Activated naive CD8-positive, alpha-beta T cell treated with anti-CD3 and anti-CD28 coated beads, Interleukin-2, amount 10 ng/mL, durations not matched to agents 7 days and 5 days (primary cell): ENCODE results near the gene GMPR. TPM values are rescaled to one million over a fixed set of nuclear protein-coding genes. Genes with fewer than 3 reads are reported as not detected.
A peak's percentile ranks its signal among the peaks of the same experiment; 100 is the strongest.
"Not testable (repeated sequence)": the region's sequence is repeated elsewhere in the genome, so short reads cannot be mapped to it uniquely, and the experiment has no call there.

ENCODE experiments used
- ATAC-seq: fragments of 150-1000 bp; cut with Tn5 transposase; one replicate; pipeline ENCODE4 v1.10.0; 2021; ENCODE audit warnings: low read depth, moderate library complexity
- POLR2A ChIA-PET: fragments of 350-600 bp; sonication (Branson Sonifier 250); formaldehyde crosslinking; loops from one replicate; lab custom pipeline; 2021; ENCODE audit warnings: antibody characterized with exemption; lab: Charles Lee
- DNase-seq: peaks from one replicate; pipeline ENCODE4 v3.0.0; 2021
- H3K27ac Mint-ChIP-seq: one replicate; pipeline ENCODE4 v1.8.0; 2022; ENCODE audit warnings: mild to moderate bottlenecking, mixed read lengths
- H3K27me3 Mint-ChIP-seq: one replicate; pipeline ENCODE4 v1.8.0; 2022; ENCODE audit warnings: mild to moderate bottlenecking, moderate library complexity, mixed read lengths
- H3K36me3 Mint-ChIP-seq: one replicate; pipeline ENCODE4 v1.8.0; 2021; ENCODE audit warnings: mild to moderate bottlenecking, mixed read lengths
- H3K4me1 Mint-ChIP-seq: one replicate; pipeline ENCODE4 v1.8.0; 2021; ENCODE audit warnings: mixed read lengths
- H3K4me3 Mint-ChIP-seq: one replicate; pipeline ENCODE4 v1.8.0; 2022; ENCODE audit warnings: mild to moderate bottlenecking, moderate library complexity, mixed read lengths
- H3K9me3 Mint-ChIP-seq: one replicate; pipeline ENCODE4 v1.8.0; 2021; ENCODE audit warnings: mixed read lengths
- total RNA-seq, 2 experiments: library from RNA; stranded (reverse); gene quantifications; one replicate each; pipeline ENCODE4 v1.2.3, GENCODE V29; 2021

The GMPR gene
- total RNA-seq, 2 experiments from 2014 or later, result 11.0 to 14.0 TPM

- DNase-seq, H3K4me3 Mint-ChIP-seq, H3K9me3 Mint-ChIP-seq, H3K4me1 Mint-ChIP-seq, H3K27ac Mint-ChIP-seq, ATAC-seq, POLR2A ChIA-PET, H3K27me3 Mint-ChIP-seq: not testable (repeated sequence)
- peaks cover 16% of the 10 kb centered on the region for H3K36me3 Mint-ChIP-seq
Observed at GRCh38 chr6:16260602-16261001, 22.2 kb downstream of the GMPR start.

DNA sequence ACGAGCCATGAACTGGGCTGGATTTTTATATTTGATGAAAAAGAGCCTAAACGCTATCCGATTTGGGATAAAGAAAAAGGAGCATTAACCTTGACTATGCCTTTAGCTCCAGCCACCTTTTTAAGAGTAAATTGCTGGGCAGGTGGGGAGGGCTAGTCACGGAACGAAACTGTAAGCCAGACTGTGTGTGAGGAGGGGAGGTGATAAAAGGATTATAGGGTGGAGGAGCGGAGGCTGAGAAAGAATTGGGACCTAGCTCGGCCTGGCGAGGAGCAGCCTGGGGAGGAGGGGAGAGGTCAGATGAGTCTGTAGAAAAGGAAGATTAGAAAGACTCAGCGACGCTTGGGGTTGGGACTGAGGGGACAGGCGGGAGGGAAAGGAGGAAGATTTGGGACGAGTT lies 24.4 kb downstream of the GMPR start:
- ATAC-seq, H3K9me3 Mint-ChIP-seq, H3K36me3 Mint-ChIP-seq, H3K4me1 Mint-ChIP-seq, H3K4me3 Mint-ChIP-seq, H3K27me3 Mint-ChIP-seq, POLR2A ChIA-PET, DNase-seq, H3K27ac Mint-ChIP-seq: not testable (repeated sequence)

DNA sequence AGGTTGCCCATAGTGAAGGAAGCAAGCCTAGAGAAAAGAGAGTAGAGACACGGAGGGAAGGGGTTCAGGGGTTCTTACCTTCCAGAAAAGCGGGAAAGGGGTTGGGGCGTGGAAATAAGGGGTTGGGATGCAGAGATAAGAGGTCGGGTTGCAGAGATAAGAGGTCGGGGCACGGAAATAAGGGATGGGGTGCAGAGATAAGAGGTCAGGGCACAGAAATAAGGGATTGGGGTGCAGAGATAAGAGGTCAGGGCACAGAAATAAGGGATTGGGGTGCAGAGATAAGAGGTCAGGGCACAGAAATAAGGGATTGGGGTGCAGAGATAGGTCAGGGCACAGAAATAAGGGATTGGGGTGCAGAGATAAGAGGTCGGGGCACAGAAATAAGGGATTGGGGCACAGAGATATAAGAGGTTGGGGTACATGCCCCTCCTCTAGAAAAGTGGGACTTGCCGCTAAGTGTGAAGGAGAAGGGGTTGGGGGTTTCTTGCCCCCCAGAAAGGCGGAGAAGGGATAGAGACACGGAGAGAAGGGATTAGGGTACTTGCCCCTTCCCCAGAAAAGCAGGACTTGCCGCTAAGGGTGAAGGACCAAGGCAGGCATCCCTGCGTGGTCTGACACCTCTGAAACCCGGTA lies 25.2 kb downstream of the GMPR start:
- H3K9me3 Mint-ChIP-seq, H3K27me3 Mint-ChIP-seq, H3K27ac Mint-ChIP-seq, H3K4me3 Mint-ChIP-seq, POLR2A ChIA-PET, H3K36me3 Mint-ChIP-seq, ATAC-seq, H3K4me1 Mint-ChIP-seq, DNase-seq: not testable (repeated sequence)

DNA sequence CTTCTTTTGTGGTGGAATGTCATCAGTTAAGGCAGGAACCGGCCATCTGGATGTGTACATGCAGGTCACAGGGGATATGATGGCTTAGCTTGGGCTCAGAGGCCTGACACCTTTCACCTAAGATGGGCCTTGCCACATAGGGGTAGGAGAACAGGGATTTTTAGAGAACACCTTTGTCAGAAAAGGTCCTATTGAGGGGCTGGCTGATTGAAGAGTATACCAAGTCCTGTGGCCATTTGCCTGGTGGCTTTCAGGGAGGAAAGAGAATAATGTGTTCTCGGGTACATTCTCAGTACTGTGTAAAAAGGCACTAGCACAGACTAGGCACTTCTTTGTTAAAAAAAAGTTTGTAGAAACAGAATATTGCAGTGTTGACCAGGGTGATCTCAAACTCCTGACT lies 26.4 kb downstream of the GMPR start:
- no peak overlapping the region for H3K4me3 Mint-ChIP-seq
- DNase-seq (no peak), ATAC-seq (no peak)
- peaks cover 2% of the 10 kb centered on the region for H3K4me1 Mint-ChIP-seq
- POLR2A ChIA-PET, result no interaction called here
- no peak overlapping the region for H3K27ac Mint-ChIP-seq
- no peaks in the 10 kb centered on the region for H3K27me3 Mint-ChIP-seq
- H3K36me3 Mint-ChIP-seq, result peaks cover 3% of the 10 kb centered on the region
- no peaks in the 10 kb centered on the region for H3K9me3 Mint-ChIP-seq

DNA sequence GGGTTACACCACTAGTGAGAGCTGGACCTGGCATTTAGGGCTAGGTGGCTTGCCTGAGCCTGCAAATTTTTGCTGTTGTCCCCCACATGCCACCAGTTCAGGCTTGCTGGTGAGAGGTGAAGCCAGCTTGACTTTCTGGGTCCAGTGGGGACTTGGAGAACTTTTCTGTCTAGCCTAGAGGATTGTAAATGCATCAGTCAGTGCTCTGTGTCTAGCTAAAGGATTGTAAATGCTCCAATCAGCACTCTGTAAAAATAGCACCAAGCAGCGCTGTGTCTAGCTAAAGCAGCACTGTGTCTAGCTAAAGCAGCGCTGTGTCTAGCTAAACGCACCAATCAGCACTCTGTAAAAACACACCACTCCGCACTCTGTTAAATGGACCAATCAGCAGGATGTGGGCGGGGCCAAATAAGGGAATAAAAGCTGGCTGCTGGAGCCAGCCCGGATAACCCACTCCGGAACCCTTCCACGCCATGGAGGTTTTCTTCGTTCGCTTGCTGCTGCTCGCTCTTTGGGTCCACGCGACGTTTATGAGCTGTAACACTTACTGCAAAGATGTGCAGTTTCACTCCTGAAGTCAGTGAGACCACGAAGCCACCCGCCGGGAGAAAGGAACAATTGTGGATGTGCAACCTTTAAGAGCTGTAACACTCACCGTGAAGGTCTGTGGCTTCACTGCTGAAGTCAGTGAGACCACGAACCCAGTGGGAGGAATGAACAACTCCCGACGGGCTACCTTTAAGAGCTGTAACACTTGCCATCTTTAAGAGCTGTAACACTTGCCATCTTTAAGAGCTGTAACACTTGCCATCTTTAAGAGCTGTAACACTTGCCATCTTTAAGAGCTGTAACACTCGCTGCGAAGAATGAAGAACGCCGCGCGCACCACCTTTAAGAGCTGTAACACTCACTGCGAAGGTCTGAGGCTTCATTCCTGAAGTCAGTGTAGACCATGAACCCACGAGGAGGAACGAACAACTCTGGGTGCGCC lies 27.3 kb downstream of the GMPR start:
- H3K36me3 Mint-ChIP-seq, result peaks cover 3% of the 10 kb centered on the region
- no peaks in the 10 kb centered on the region for H3K27me3 Mint-ChIP-seq
- H3K4me1 Mint-ChIP-seq, result peaks cover 2% of the 10 kb centered on the region
- DNase-seq, result no peak
- no peak overlapping the region for H3K4me3 Mint-ChIP-seq
- no peak for ATAC-seq
- H3K9me3 Mint-ChIP-seq, result no peaks in the 10 kb centered on the region
- POLR2A ChIA-PET, result no interaction called here
- no peak overlapping the region for H3K27ac Mint-ChIP-seq

DNA sequence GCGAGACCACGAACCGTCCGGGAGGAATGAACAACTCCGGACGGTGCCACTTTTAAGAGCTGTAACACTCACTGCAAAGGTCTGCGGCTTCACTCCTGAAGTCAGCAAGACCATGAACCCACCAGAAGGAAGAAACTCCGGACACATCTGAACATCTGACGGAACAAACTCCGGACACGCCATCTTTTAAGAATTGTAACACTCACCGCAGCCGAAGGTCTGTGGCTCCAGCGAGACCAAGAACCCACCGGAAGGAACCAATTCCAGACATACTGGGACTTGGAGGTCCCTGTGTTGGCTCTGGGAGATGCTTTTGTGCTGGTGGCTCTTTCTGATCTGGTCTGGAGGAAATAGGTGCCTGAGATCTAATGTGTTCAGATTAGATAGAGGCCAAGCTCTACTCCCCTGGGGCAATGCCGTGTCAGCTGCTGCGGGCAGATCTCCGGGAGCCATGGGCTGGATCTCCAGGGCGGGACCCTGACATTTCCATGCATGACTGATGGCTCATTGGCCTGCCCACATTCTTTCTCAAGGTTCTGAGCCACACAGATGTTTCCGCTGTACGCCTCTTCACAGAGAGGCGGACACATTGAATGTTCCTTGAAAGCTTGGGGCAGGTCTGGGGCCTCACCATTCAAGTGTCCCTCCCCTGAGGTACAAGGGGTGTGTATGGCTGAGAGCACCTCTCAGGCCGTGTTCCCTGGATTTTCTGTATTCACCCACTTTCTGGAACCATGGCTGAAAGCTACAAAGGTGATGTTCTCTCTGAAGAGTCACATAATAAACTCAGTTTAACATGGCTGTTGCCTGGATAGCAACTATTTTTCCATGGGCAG lies 29.3 kb downstream of the GMPR start:
- ATAC-seq (no peak), DNase-seq (no peak)
- Mint-ChIP-seq H3K4me3 (no peak overlapping the region), H3K27ac (no peak overlapping the region), H3K4me1 (peaks cover 2% of the 10 kb centered on the region), H3K36me3 (peaks cover 3% of the 10 kb centered on the region), H3K9me3 (no peaks in the 10 kb centered on the region), H3K27me3 (no peaks in the 10 kb centered on the region)
- POLR2A ChIA-PET, result no interaction called here

GRCh38 chr6:16269442-16270070 lies 31.2 kb downstream of the GMPR start:
- H3K36me3 Mint-ChIP-seq, H3K4me1 Mint-ChIP-seq, H3K27ac Mint-ChIP-seq, DNase-seq, H3K9me3 Mint-ChIP-seq, ATAC-seq, H3K27me3 Mint-ChIP-seq, POLR2A ChIA-PET, H3K4me3 Mint-ChIP-seq: not testable (repeated sequence)

DNA sequence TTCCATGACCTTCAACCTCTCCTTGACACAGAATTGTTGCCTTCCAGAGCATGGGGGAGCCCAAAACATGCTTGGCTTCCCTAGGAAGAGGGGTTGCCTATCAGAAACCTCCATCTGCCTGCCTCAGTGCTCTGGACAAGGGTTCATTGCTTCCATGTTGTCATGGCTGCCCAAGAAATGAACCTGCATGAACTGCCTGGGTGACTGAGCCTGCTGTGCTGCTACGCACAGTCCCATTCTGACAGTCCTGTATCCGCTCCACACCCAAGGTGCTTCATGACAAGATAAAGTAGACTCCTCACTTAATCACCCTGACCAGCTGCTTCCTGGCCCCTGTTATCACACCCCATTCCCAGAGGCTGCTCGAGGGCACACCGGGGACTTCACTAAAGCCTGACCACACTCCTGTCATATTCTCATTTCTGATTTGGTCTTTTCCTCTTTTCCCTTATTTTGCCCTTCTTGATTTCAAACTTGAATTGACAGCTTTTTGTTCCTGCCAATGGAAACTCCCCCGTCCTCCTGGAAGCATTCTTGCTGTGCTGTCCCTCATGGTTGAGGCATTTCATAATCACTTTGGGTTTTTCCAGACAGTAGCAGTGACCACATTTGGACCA lies 31.9 kb downstream of the GMPR start:
- H3K27ac Mint-ChIP-seq, result no peak overlapping the region
- DNase-seq, result no peak
- no peaks in the 10 kb centered on the region for H3K9me3 Mint-ChIP-seq
- peaks cover 14% of the 10 kb centered on the region for H3K36me3 Mint-ChIP-seq
- H3K4me1 Mint-ChIP-seq, result peaks cover 9% of the 10 kb centered on the region
- POLR2A ChIA-PET, result no interaction called here
- no peaks in the 10 kb centered on the region for H3K27me3 Mint-ChIP-seq
- H3K4me3 Mint-ChIP-seq, result no peak overlapping the region
- no peak for ATAC-seq

- Mint-ChIP-seq H3K4me1 (peaks cover 9% of the 10 kb centered on the region), H3K9me3 (no peaks in the 10 kb centered on the region), H3K27me3 (no peaks in the 10 kb centered on the region), H3K36me3 (peaks cover 17% of the 10 kb centered on the region), H3K27ac (no peak overlapping the region), H3K4me3 (no peak overlapping the region)
- ATAC-seq (no peak), DNase-seq (no peak)
- POLR2A ChIA-PET, result no interaction called here
Observed at GRCh38 chr6:16271428-16271827, 33.0 kb downstream of the GMPR start.

GRCh38 chr6:16272201-16272600 lies 33.8 kb downstream of the GMPR start:
- H3K36me3 Mint-ChIP-seq, result peaks cover 18% of the 10 kb centered on the region
- H3K27ac Mint-ChIP-seq, result no peak overlapping the region
- DNase-seq (no peak), ATAC-seq (no peak)
- no peak overlapping the region for H3K4me3 Mint-ChIP-seq
- POLR2A ChIA-PET, result no interaction called here
- H3K9me3 Mint-ChIP-seq, result no peaks in the 10 kb centered on the region
- no peaks in the 10 kb centered on the region for H3K27me3 Mint-ChIP-seq
- H3K4me1 Mint-ChIP-seq, result peaks cover 9% of the 10 kb centered on the region

- ATAC-seq, result peak; percentile 66
- no peaks in the 10 kb centered on the region for H3K9me3 Mint-ChIP-seq
- peaks cover 19% of the 10 kb centered on the region for H3K36me3 Mint-ChIP-seq
- POLR2A ChIA-PET, result interaction anchor here (0.7 to 1.6 kb wide), 3 partner anchors 35 to 320 kb away, joined by 3 to 6 read pairs (median 4); partner anchors contain the start of gene GMPR
- H3K27ac Mint-ChIP-seq, result peak overlapping the region; percentile 18
- no peaks in the 10 kb centered on the region for H3K27me3 Mint-ChIP-seq
- no peak overlapping the region for H3K4me3 Mint-ChIP-seq
- peaks cover 12% of the 10 kb centered on the region for H3K4me1 Mint-ChIP-seq
- no peak for DNase-seq
Observed at GRCh38 chr6:16273256-16273655, 34.9 kb downstream of the GMPR start.

DNA sequence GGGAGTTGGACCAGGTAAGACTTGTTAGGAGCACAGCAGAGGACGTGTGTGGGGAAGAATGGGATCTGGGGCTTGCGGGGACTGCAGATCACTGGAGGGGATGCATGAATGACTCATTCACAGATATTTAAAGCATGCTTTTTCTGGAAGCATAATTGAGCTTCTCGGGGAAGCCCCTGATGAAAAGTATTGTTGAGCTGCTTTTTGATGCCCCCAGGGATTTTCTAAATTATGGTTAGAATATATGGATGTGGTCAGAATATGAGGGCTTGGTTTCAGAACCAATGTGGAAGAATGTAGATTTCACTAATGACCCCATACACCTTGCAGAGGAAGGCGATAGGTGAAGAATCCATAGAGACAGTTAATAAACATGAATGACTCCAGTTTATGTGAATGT lies 36.1 kb downstream of the GMPR start:
- no peaks in the 10 kb centered on the region for H3K27me3 Mint-ChIP-seq
- no peak overlapping the region for H3K4me3 Mint-ChIP-seq
- H3K36me3 Mint-ChIP-seq, result peaks cover 27% of the 10 kb centered on the region
- peaks cover 12% of the 10 kb centered on the region for H3K4me1 Mint-ChIP-seq
- ATAC-seq (no peak), DNase-seq (no peak)
- POLR2A ChIA-PET, result interaction anchor here (1.6 kb wide), 1 partner anchor 37 kb away, joined by 6 read pairs; the partner anchor contains the start of gene GMPR
- no peak overlapping the region for H3K27ac Mint-ChIP-seq
- H3K9me3 Mint-ChIP-seq, result no peaks in the 10 kb centered on the region
